Hematopoietic multipotent progenitor cell treated with erythropoietin and hydrocortisone succinate and interleukin-3 and kit ligand, for 17 days (in vitro differentiated cells): ENCODE data around the gene CAMKMT.
A peak's percentile ranks its signal among the peaks of the same experiment; 100 is the strongest.
"Not testable (repeated sequence)": the region's sequence is repeated elsewhere in the genome, so short reads cannot be mapped to it uniquely, and the experiment has no call there.

Source experiments
- DNase-seq: peaks from one replicate; pipeline ENCODE4 v3.0.0-alpha.2; 2015; ENCODE audit warnings: low spot score

CAMKMT gene

GRCh38 chr2:44360749-44361329, 908 bp upstream of the CAMKMT start:
- no peak for DNase-seq

- peak; percentile 57 for DNase-seq
Observed at GRCh38 chr2:44362207-44363015, 664 bp downstream of the CAMKMT start.

- DNase-seq, result peak; percentile 27
Observed at GRCh38 chr2:44364604-44365003, 2.9 kb downstream of the CAMKMT start.

GRCh38 chr2:44367591-44367990, 5.8 kb downstream of the CAMKMT start:
- no peak for DNase-seq

- DNase-seq, result no peak
Observed at GRCh38 chr2:44369392-44369791, 7.6 kb downstream of the CAMKMT start.

GRCh38 chr2:44371445-44371844, 9.7 kb downstream of the CAMKMT start:
- no peak for DNase-seq

GRCh38 chr2:44372246-44372645, 10.5 kb downstream of the CAMKMT start:
- DNase-seq, result no peak

GRCh38 chr2:44377486-44377885, 15.7 kb downstream of the CAMKMT start:
- DNase-seq, result no peak

- not testable (repeated sequence) for DNase-seq
Observed at GRCh38 chr2:44385226-44385625, 23.5 kb downstream of the CAMKMT start.

- no peak for DNase-seq
Observed at GRCh38 chr2:44388877-44389276, 27.1 kb downstream of the CAMKMT start.

GRCh38 chr2:44389895-44390294, 28.1 kb downstream of the CAMKMT start:
- no peak for DNase-seq

GRCh38 chr2:44392338-44392943, 30.7 kb downstream of the CAMKMT start:
- peak; percentile 64 for DNase-seq

GRCh38 chr2:44397447-44398175, 35.9 kb downstream of the CAMKMT start:
- no peak for DNase-seq

- no peak for DNase-seq
Observed at GRCh38 chr2:44398243-44398897, 36.6 kb downstream of the CAMKMT start.

GRCh38 chr2:44420725-44421124, 59.0 kb downstream of the CAMKMT start:
- no peak for DNase-seq

- DNase-seq, result no peak
Observed at GRCh38 chr2:44424211-44424610, 62.5 kb downstream of the CAMKMT start.

GRCh38 chr2:44429034-44429433, 67.3 kb downstream of the CAMKMT start:
- no peak for DNase-seq

GRCh38 chr2:44430342-44430741, 68.6 kb downstream of the CAMKMT start:
- DNase-seq, result no peak

- DNase-seq, result no peak
Observed at GRCh38 chr2:44433895-44434294, 72.1 kb downstream of the CAMKMT start.

- DNase-seq, result no peak
Observed at GRCh38 chr2:44441200-44441599, 79.5 kb downstream of the CAMKMT start.

GRCh38 chr2:44442019-44442418, 80.3 kb downstream of the CAMKMT start:
- no peak for DNase-seq

GRCh38 chr2:44443517-44443916, 81.8 kb downstream of the CAMKMT start:
- no peak for DNase-seq
